ENCODE results near the gene UBAP2L.

Gene UBAP2L

DNA sequence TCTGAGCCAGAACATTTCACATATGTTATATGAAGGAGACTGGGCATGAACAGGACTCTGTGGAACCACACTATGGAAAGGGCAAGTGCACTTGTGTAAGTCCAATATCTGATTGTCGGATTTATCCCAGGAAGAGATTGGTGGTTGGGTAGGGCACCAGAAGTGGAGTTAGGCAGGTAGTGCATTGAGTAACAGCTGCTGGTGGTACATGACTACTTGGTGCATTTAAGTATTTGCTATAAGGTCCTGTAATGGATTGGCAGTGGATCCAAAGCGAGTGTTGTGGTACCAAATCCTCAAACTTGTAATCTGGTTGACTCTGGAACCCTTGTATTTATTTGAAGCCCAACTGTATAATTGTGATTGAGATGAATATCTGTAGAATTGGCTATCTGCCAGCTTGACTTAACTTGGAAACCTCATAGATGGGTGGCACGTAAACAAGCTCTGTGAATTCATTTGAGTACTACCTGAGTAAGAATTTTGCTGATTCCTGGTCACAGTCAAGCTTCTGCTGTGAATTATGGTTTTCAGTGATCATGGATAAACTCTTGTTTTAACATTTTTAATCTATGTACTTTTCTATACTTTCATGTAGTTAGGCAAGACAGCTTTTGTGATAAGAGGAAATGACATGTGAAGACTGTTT, 21.1 kb downstream of the UBAP2L start:
- H3K36me3 ChIP-seq (replicated peaks) = peaks cover 71% of the 10 kb centered on the region
- in situ Hi-C loops (cut with HindIII; ENCODE audit: low pct_ligation_motif_present, low sequenced_read_pairs) = loop anchor here (25.0 kb wide), 1 partner anchor 95 kb away; the partner anchor contains the start of gene ATP8B2
- DNase-seq = no peak

DNA sequence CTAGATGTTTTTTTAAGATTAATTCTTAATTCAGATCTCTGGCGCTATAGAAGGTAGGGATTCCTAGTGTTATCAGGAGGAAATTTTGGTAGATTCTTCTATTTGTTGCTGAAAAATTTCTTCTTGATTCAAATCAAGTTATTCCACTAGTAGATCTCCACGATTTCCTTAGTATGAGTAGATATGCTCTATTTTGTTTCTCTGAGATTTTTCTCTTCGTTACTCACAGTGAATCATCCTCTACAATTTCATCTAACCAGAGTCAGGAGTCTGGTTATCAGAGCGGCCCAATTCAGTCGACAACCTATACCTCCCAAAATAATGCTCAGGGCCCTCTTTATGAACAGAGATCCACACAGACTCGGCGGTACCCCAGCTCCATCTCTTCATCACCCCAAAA, 32.9 kb downstream of the UBAP2L start:
- Histone ChIP-seq H3K27me3 (replicated peaks) (no peaks in the 10 kb centered on the region), H3K36me3 (replicated peaks) (peaks cover 86% of the 10 kb centered on the region), H3K27ac (no peak overlapping the region), H3K4me3 (ENCODE audit: low read depth, low read length) (no peak overlapping the region)
- no peak for DNase-seq
- TF ChIP-seq CTCF (IDR thresholded peaks at IDR 0.05; ENCODE audit: low read depth, low read length, missing control alignments) = no peak
- in situ Hi-C loops (cut with HindIII; ENCODE audit: low pct_ligation_motif_present, low sequenced_read_pairs) = no loop called here

More for the DNA sequence above, 21.1 kb downstream of the UBAP2L start:
- no peaks in the 10 kb centered on the region for H3K27me3 ChIP-seq (replicated peaks)
- no peak overlapping the region for H3K27ac ChIP-seq
- no peak for TF ChIP-seq CTCF (IDR thresholded peaks at IDR 0.05; ENCODE audit: low read depth, low read length, missing control alignments)
- no peak overlapping the region for H3K4me3 ChIP-seq (ENCODE audit: low read depth, low read length)

DNA sequence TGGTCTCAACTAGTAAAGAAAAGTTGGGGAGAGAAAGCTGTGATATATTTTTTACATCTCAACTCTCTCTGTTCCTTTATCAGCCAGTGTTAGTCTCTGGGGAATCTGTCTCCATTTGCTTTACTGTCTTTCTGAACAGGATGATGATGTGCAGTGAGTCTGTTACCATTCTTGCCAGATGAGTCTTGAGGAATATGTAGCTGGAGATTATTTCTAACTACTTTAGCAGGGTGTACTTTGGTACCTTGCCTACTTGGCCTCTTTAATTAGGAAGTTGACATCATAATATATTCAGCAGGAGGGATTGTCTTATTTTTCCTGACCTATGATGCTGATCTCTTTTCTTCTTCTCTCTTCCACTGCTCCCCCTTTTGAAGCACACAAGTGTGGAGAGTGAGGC, 35.9 kb downstream of the UBAP2L start:
- TF ChIP-seq CTCF (IDR thresholded peaks at IDR 0.05; ENCODE audit: low read depth, low read length, missing control alignments) = no peak
- Histone ChIP-seq H3K27me3 (replicated peaks) (no peaks in the 10 kb centered on the region), H3K4me3 (ENCODE audit: low read depth, low read length) (no peak overlapping the region), H3K36me3 (replicated peaks) (peaks cover 88% of the 10 kb centered on the region), H3K27ac (no peak overlapping the region)
- in situ Hi-C loops (cut with HindIII; ENCODE audit: low pct_ligation_motif_present, low sequenced_read_pairs) = no loop called here
- no peak for DNase-seq

DNA sequence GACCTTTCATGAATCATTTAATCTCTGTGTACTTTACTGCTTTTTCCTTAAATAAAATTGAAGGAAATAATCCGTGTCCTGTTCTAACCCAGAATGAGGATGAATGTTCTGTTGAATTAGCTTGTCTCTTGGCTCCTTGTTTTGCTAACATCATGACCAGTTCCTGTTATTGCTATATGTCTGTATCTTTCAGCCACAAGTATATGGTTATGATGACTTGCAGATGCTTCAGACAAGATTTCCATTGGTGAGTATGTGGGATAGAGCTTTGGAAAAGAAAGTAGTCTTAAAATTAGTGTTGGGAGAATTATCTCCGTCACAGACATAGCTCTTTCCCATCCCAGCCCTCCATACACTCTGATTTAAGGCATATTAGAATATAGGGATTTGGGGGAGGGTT, 38.0 kb downstream of the UBAP2L start:
- no peak for TF ChIP-seq CTCF (IDR thresholded peaks at IDR 0.05; ENCODE audit: low read depth, low read length, missing control alignments)
- no peak overlapping the region for H3K4me3 ChIP-seq (ENCODE audit: low read depth, low read length)

GRCh38 chr1:154260127-154260526, 39.4 kb downstream of the UBAP2L start:
- no peak for TF ChIP-seq CTCF (IDR thresholded peaks at IDR 0.05; ENCODE audit: low read depth, low read length, missing control alignments)
- Histone ChIP-seq H3K4me3 (ENCODE audit: low read depth, low read length) (no peak overlapping the region), H3K27me3 (replicated peaks) (no peaks in the 10 kb centered on the region), H3K27ac (no peak overlapping the region), H3K36me3 (replicated peaks) (peaks cover 95% of the 10 kb centered on the region)
- in situ Hi-C loops (cut with HindIII; ENCODE audit: low pct_ligation_motif_present, low sequenced_read_pairs) = no loop called here
- no peak for DNase-seq

More for the DNA sequence above, 38.0 kb downstream of the UBAP2L start:
- Histone ChIP-seq H3K36me3 (replicated peaks) (peaks cover 93% of the 10 kb centered on the region), H3K27ac (no peak overlapping the region), H3K27me3 (replicated peaks) (no peaks in the 10 kb centered on the region)
- in situ Hi-C loops (cut with HindIII; ENCODE audit: low pct_ligation_motif_present, low sequenced_read_pairs) = no loop called here
- DNase-seq = no peak
